Stromal cell of bone marrow (primary cell): ENCODE data around the gene PLLP.

Source experiments
- DNase-seq: peaks from one replicate; pipeline ENCODE4 v3.0.0-alpha.2; 2012; ENCODE audit warnings: low read depth

PLLP gene, protein sequence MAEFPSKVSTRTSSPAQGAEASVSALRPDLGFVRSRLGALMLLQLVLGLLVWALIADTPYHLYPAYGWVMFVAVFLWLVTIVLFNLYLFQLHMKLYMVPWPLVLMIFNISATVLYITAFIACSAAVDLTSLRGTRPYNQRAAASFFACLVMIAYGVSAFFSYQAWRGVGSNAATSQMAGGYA

GRCh38 chr16:57284209-57284951, at the start of gene PLLP:
Gene PLLP (minus strand): TSS chr16:57284672. CDS start chr16:57284540, 132 bp downstream.
- DNase-seq: no peak

DNA sequence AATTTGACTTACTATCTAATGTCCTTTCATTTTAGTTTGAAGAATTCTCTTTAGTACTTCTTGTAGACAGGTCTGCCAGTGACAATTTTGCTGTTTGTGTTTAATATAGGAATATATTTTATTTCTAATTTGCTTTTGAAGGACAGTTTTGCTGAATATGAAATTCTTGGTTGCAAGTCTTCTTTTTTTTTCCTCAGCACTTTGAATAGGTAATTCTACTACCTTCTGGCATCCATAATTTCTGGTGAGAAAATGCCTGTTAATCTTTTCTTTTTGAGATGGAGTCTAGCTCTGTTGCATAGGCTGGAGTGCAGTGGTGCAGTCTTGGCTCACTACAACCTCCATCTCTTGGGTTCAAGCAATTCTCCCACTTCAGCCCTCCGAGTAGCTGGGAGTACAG, 48.9 kb upstream of the PLLP start:
- no peak for DNase-seq

DNA sequence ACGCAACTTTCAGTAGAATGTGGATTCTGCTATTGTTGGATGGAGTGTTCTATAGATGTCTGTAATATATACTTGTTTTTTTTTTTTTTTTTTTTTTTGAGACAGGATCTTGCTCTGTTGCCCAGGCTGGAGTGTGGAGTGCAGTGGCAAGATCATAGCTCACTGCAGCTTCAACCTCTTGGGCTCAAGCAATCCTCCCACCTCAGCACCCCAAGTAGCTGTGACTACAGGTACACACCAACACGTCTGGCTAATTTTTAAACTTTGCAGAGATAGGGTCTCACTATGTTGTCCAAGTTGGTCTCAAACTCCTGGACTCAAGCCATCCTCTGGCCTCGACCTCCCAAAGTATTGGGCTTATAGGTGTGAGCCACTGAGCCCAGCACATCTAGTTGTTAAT, 46.9 kb upstream of the PLLP start:
- no peak for DNase-seq

DNA sequence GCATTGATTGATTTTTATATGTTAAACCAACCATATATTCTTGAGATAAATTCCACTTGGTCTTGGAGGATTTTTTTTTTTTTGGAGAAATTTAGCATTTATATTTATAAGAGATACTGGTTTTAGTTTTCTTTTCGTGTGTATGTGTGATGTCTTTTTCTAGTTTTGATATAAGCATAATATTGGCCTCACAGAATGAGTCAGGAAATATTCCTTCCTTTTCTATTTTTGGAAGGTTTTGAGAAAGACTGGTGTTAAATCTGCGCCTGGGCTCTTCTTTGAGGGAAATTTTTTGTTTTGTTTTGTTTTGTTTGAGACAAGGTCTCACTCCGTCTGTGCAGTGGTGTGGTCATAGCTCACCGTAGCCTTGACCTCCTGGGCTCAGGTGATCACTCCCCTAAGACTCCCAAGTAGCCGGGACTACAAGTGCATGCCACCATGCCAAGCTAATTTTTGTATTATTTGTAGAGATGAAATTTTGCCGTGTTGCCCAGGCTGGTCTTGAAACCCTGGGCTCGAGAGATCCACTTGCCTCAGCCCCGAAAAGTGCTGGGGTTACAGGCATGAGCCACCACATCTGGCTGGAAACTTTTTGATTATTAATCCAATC, 45.4 kb upstream of the PLLP start:
- no peak for DNase-seq

GRCh38 chr16:57325458-57325857, 41.0 kb upstream of the PLLP start:
- no peak for DNase-seq

DNA sequence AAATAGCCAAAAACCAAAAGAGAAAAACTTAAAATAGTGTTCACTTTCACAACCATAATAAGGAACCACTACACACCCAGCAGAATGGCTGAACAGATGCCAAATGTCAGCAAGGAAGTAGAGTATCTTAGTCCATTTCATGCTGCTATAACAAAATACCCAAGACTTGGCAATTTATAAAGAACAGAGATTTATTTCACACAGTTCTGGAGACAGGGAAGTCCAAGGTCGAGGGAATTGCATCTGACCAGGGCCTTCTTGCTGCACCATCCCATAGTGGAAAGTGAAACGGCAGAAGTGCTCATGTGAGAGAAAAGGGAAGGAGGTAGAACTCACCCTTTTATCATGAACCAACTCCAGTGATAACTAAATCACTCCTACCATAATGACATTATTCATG, 40.3 kb upstream of the PLLP start:
- DNase-seq: no peak

DNA sequence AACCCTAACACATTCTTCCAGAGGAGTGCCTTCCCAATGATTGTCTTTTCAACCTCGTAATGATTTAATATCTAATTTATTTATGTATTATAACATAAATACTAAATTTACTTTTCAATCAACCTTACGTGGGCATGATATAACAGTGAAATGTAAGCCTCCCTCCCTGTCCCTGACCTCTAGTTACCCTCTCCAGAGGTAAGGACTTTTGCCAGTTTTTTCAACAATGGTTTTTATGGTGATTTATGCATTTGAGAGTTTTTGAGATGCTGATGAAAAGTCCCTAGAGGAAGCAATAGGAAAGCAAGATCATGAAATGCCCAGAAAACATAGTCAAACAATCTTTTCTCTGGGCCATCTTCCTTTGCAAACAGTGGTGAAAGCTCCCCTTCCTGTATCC, 35.2 kb upstream of the PLLP start:
- no peak for DNase-seq

DNA sequence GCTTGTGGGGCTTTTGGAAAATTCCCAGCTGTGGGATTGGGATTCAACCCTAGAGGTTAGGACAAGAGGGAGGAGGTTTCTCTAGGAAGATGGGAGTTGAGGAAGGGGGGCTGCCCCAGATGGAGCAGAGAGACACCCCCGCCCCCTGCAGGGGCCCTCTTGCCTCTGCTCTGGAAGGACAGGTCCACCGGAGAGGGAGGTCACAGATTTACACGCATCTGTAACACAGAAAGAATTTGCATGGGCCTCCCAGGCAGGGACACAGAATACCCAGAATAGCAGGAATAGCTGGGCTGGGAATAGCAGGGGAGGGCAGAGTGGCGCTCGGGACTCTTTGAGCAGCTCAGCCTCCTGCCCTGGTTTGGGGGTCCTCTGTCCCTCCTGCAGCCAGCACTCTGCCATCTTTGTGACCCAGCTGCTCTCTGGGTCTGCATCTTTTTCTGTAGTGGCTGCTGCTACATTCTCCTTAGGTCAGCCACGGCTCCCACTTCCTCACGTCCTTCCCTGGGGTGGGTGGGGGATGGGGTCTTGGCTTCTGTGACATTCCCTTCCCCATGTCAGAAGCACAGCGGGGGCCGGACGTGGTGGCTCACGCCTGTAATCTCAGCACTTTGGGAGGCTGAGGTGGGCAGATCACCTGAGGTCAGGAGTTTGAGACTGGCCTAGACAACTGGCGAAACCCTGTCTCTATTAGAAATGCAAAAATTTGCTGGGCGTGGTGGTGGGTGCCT, 33.9 kb upstream of the PLLP start:
- no peak for DNase-seq

GRCh38 chr16:57316390-57317017, 32.0 kb upstream of the PLLP start:
- DNase-seq: peak; percentile 93

- DNase-seq: no peak
Measured at GRCh38 chr16:57315416-57315815, 30.9 kb upstream of the PLLP start.

- no peak for DNase-seq
Measured at GRCh38 chr16:57314161-57314785, 29.8 kb upstream of the PLLP start.

- no peak for DNase-seq
Measured at GRCh38 chr16:57313509-57313908, 29.0 kb upstream of the PLLP start.

DNA sequence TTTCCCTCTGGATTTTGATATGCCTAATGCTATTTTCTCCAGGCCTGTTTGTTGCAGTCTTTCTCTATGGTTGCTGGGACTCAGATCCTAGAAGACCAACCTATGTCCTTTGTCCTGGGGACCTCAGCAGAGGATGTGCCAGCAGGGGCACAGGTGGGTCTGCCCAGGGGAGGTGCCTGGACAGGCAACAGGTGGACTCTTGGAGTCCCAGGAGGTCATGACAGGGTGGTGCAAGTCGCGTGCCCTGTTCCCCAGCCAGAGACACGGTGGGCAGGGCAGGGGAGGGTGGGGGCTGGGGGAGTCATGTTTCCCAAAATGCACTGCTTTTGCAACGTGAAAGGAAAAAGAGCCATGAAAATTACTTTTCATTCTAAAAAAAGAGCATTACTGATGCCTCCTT, 26.3 kb upstream of the PLLP start:
- DNase-seq: no peak

GRCh38 chr16:57308041-57308440, 23.6 kb upstream of the PLLP start:
- DNase-seq: no peak

GRCh38 chr16:57307365-57307764, 22.9 kb upstream of the PLLP start:
- no peak for DNase-seq

GRCh38 chr16:57306676-57307341, 22.3 kb upstream of the PLLP start:
- DNase-seq: no peak

DNA sequence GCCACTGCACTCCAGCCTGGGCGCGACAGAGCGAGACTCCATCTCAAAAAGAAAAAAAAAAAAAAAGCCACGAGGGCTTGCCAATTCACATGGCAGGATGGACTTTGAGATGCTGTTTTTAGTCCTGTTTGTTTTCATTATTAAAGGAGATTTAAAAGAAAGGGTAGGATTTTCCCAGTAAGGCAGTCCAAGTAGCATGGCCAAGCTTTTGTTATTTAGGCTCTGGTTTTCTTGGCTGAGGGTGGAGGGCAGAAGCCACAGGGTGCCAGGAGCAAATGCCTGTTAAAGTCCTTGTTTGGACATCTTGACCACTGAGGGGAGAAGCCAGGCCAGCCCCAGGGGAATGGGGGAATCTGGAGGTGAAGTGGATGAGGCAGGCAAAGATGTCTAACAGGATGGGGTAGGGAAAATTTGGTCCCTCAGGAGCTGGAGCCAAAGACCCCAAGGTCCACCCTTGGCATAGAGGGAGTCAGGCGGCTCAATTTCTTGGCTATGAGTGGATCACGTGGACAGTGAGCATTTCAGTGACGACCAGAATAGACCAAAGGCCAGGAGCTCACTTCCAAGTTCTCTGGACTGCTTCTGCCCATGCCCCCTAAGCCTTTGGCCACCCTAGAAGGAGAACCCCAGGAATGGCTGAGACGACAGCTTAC, 20.8 kb upstream of the PLLP start:
- peak; percentile 13 for DNase-seq

DNA sequence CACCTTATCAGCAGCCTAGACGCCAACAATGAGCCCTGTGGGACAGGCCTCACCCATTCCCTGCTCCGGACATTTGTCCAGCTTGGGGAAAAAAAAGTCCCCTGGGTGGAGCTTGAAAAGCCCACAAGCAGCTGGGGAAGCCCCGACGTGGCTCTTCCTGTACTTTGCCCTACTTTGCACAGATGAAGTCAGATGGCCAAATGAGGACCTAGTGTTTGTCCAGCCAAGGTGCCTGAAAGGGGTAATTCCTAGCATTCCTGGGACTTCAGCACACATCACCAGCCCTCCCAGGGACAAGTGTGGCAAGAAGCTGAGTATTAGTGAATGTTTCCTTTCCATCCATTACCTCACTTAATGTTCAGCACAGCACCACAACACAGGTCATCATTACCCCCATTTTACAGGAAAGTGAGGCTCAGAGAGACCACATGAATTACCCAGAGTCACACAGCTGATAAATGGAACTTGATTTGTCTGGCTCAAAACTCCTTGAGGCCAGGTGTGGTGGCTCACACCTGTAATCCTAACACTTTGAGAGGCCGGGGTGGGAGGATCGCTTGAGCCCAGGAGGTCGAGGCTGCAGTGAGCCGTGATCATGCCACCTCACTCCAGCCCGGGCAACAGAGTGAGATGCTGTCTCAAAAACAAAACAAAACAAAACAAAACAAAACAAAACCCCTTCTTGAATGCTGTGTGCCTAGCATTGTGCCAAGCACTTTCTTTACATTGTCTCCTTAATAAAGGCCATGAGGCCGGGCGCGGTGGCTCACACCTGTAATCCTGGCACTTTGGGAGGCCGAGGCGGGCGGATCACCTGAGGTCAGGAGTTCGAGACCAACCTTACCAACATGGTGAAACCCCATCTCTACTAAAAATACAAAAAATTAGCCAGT, 19.9 kb upstream of the PLLP start:
- no peak for DNase-seq

DNA sequence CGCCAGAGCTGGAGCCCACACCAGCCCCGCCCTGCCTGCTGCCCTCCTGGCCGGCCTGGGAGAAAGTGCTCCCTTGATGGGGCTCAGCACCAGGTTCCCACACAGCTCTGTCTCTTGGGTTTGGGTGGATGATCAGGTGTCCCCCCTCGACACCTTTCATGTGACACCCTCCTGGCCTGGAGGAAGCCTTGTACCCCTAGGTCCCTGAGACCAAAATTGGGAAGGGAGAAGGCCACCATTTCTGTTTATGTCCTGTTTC, 19.4 kb upstream of the PLLP start:
- DNase-seq: no peak
